HG03354 (cell line): Measurements from ENCODE around the gene PDCD1LG2.
"Not testable (repeated sequence)": the region's sequence is repeated elsewhere in the genome, so short reads cannot be mapped to it uniquely, and the experiment has no call there.

ENCODE experiments used
- ATAC-seq: cut with Tn5 transposase; IDR thresholded peaks from one replicate; pipeline ENCODE4 v1.9.1; 2021; ENCODE audit warnings: mild to moderate bottlenecking; ENCODE audit not compliant: unreplicated experiment, poor library complexity, severe bottlenecking

Gene PDCD1LG2

DNA sequence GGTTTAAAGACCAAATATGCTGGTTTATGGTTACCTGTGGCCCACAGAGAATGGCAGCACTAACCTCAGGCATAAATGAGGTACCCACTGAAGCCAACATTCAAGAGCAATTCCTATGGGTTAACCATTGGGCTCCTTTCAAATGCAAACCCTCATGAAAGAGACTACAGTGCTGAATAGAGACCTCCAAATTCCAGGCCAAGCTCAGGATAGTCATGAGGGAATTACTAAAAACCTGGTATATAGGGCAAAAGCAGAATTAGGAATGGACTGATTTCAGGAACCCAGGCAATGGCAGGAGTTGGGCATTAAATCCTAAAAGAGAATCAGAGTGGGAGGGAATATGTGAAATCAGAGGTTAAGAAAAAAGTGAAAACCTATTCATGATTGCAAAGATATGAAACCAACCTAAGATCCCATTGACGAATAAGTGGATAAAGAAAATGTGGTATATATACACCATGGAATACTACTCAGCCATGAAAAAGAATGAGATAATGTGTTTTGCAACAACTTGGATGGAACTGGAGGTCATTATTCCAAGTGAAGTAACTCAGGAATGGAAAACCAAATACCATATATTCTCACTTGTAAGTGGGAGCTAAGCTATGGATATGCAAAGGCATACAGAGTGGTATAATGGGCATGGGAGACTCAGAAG is 51.6 kb downstream of the PDCD1LG2 start:
- ATAC-seq = no peak

DNA sequence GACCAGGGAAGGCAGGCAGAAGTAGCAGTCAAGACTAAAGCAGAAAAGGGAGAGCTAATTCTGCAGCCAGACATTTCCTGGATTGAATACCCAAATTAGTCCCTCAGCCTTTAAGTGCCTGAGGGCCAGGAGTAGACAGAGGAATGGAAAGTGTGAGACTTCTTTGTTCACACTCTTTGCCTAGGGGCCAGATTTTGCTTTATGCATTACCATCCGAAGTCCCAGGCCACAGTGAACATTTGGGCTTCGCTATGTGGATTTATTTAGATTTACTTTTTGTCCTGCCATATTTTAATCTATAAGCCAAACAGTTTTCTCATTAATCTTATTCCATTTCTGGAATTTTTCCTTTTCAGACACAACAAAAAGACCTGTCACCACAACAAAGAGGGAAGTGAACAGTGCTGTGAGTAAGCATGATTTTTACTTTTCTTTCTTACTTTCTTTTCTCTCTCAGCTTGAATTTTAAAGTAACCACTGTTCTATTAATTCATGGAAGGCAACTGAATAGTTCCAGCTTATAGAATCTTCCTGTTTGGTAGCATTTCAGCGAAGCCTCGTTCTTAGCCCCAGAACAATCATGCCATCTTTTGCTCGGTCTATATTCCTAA is 52.6 kb downstream of the PDCD1LG2 start:
- ATAC-seq = no peak

DNA sequence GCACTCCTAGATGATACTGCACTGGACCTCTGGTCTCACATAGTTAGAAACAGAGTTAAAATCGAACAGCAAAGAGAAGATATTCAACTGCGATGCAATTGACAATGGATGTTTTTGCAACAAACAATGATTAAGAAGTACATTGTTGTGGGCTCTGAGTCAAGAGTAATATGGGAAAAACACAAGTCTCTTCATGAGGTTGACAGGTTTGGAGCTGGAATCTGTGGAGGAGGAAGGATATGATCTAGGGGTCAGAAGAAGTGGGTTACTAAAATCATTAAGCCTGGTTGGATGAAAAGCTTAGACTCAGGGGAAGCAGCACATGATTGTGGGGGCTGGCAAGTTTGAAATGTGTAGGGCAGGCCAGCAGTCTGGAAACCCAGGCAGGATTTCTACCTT is 53.1 kb downstream of the PDCD1LG2 start:
- ATAC-seq = no peak

DNA sequence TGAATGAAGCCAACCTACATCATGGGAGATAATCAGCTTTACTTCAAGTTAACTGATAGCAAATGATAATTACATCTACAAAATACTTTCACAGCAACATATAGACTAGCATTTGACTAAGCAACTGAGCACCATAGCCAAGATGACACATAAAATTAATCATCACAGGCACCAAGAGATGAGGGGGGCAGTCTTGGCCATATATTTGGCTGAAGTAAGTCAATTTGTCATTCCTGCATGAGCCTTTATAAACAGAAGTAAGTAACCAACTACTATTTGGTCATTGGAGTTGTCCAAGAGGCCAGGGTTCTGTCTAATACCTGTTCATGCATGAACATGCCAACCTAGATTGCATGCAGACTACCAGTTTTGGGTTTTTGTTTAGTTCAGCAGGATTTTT is 53.6 kb downstream of the PDCD1LG2 start:
- no peak for ATAC-seq

DNA sequence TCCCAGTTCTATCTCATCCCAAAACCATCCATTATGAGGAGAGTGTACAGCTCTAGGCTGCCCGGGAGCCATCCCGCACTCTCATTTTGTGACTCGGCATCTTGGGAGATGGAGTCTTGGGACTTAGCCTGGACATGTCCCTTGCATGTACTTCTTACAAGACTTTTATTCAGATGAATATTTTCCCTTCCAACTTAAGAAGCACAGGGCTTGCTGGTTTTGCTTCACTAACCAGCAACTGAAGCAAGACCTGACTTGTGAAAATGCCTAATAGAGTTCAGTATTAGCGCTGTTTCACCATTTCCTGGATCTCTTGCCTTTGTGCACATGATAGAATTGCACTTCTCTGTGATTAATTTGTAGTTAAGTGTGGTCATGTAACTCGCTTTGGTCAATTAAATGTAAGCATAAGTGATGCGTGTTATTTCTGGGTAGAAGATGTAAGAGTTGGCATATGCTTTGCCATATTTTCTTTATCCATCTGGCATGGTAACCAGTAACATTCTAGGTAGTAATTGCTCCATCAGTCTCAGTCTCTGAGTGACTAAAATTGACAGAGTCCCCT is 55.8 kb downstream of the PDCD1LG2 start:
- peak; percentile 74 for ATAC-seq

DNA sequence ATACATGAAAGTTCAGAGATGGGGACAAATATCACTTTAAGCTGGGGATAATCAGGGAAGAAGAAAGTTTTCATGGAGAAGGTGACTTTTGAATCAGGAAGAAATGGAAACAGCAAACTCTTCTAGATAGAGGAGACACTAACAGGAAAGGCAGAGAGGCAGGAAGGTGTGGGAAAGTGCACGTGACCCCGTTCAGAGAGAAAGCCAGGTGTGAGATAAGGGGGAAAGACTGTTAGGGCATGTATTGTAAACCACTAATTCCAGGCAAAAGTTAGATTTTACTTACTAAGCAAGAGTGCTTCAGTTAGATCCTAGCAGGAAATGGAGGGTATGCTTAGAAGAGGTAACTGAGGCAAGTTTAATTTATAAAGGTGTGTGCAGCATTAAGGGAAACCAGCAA is 58.5 kb downstream of the PDCD1LG2 start:
- ATAC-seq = no peak

DNA sequence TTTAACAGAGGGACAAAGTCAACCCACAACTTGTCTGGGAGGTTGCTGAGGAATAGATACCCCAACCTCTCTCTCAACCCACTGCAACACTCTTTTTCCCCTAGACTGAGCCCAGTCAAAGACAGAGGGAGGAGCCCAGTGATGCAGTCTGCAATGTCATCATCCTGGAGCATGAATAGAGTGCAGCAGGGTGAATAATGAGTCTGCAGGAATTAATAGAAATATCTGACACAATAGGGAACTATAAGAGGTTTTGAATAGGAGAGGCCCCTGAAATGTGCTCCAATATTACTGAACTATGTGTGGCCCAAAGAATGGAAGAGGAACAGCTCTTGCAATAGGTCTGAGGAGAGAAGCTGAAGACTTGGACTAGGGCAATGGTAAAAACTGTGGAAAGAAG is 59.1 kb downstream of the PDCD1LG2 start:
- no peak for ATAC-seq

DNA sequence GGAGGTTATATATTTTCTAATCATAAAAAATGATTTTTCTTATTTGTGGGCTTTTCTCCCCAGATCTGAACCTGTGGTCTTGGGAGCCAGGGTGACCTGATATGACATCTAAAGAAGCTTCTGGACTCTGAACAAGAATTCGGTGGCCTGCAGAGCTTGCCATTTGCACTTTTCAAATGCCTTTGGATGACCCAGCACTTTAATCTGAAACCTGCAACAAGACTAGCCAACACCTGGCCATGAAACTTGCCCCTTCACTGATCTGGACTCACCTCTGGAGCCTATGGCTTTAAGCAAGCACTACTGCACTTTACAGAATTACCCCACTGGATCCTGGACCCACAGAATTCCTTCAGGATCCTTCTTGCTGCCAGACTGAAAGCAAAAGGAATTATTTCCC is 59.6 kb downstream of the PDCD1LG2 start:
- no peak for ATAC-seq

DNA sequence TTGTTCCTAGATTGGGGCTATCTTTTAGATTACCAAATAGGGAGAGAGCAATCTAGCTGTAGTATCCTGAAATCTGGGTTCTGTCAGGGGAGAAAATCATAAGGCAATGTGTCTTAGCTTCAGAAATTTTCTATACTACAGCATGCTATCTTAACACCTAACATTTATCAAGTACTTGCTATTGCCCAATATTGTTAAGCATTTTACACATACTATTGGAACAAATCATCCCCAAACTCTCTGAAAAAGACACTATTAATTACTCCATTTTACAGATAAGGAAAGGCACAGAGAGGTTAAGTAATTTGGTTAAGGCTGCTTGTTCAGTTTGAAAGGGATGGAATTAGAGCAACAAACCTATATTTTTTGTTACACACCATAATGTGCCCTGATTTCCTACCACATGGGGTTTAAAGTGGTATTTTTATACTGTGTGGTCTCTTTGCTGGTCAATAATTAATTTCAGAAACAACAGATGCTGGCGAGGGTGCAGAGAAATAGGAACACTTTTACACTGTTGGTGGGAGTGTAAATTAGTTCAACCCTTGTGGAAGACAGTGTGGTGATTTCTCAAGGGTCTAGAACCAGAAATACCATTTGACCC is 61.4 kb downstream of the PDCD1LG2 start:
- ATAC-seq = peak; percentile 67

DNA sequence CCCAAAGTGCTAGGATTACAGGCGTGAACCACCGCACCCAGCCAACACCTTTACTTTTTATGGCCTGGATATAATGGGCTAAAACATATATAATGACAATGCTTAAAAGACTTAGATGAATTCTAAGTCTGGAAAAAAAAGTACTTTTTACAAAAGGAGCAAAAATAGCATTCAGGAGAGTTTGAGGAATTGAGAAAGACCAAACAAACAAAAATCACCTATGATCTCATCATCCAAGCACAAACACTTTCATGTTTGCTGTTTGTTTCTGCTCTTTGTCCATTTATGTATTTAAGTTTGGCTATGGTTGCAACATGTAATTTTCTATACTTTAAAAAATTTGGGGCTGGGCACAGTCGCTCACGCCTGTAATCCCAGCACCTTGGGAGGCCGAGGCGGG is 63.8 kb downstream of the PDCD1LG2 start:
- ATAC-seq = no peak

DNA sequence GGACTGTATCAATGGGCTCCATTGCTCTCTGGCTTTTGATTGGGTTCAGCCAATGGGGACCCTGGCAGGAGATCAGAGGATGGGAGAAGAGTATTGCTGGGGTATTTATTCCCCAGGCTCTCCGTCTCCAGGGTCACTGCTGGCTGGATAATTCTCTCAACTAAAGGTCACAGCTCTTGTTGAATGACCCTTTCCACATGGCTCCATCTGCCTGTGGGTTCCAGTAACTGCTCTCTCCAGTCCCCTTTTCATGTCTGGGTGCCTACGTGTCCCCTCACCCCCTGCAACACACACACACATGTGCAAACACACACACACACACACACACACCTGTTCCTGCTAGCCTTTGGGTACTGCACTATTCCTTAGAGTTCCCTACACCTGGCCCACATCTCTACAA is 64.7 kb downstream of the PDCD1LG2 start:
- ATAC-seq = no peak

DNA sequence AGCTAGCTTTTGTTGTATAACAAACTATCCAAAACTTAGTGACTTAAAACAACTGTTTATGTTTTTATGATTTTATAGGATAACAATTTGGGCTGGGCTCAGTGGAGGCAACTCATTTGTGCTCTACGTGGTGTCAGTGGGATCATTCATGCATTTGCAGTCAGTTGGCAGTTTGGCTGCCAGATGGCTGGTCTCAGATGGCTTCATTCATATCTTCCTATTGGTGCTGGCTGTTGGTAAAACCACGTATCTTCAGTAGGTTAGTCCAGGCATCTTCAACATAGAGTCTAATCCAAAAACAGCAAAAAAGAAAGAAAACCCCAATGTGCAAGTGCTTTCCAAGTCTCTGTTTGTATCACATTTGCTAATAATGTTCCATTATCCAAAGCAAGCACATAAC is 66.9 kb downstream of the PDCD1LG2 start:
- ATAC-seq = no peak

DNA sequence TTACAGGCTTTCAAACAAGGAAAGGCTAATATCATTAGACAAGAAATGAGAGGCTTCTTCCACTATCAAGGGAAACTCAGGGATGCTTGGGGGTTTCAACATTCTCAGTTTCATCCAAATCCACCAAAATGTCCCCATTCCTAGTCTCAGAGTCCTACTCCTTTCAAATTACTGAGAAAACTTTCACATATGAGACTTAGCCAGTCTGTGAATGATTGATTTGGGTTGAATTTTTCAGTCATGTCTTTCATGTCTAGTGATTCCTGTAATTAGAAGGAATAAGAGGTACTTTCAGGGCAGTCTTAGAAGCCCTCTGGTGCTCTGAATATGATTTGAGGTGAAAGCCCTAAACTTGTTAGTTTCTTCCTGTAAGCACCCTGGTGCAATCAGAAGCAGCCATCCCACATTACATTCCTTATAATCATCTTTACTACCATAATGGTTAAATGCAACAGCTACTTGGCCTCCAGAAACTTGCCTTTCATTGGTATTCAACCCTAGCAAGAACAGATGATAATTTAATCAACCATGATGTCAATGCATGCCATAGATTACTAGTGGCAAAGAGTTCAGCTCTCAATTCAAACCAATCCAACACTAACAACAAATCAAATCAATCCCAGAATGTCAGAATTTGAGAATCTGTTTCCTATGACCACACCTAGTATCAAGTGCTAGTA is 67.8 kb downstream of the PDCD1LG2 start:
- no peak for ATAC-seq

DNA sequence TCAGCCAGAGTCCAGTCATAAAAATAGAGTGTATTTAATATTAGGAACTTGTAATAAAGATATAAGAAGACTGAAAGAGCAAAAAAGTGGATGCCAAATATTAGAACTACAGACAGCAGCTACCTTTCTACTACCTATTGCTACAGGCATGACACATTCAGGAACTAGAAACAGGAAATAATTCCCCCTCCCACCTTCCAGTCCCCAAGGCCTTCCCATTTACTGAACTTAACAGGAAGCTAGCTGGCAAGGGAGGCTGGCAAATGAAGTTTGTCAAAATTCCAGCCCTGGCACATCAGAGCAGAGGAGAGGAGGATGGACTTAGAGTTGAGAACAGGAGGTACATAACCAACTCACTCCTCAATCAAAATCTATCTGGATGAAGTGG is 68.4 kb downstream of the PDCD1LG2 start:
- ATAC-seq = no peak

DNA sequence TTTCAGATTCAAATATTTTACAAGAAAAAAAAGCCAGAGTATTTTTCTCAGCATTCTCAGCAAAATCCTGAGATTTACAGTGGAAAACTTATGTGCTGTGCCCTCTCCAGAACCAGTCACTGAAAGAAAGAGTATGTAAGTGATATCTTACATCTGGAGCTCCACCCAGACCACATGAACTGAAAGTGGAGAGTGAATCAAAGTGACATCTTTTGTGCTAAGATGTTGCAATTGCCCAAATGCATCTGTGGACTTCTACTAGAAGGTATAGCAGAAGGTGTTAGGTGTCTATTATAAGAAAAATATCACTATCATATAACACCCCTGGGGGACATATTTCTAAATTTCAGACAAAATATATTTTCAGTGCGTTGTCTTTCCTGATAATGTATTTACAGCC is 69.5 kb downstream of the PDCD1LG2 start:
- no peak for ATAC-seq

DNA sequence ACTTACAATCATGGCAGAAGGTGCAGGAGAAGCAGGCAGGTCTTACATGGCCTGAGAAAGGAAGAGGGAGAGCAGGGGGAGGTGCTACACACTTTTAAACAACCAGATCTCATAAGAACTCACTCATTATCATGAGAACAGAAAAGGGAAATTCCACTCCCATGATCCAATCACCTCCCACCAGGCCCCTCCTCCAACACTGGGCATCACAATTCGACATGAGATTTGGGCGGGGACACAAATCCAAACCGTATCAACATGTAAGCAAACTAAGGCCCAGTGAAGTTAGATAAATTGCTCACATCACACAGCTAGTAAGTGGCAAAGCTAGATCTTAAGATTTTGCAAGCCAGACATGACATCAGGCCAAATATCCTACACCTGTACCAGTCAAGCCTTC is 70.3 kb downstream of the PDCD1LG2 start:
- no peak for ATAC-seq

DNA sequence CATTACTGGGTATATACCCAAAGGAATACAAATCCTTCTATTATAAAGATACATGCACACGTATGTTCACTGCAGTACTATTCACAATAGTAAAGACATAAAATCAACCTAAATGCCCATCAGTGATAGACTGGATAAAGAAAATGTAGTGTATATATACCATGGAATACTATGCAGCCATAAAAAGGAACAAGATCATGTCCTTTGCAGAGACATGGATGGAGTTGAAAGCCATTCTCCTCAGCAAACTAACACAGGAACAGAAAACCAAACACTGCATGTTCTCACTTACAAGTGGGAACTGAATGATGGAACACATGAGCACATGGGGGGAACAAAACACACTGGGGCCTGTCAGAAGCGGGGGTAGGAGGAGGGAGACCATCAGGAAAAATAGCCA is 71.4 kb downstream of the PDCD1LG2 start:
- ATAC-seq = not testable (repeated sequence)

DNA sequence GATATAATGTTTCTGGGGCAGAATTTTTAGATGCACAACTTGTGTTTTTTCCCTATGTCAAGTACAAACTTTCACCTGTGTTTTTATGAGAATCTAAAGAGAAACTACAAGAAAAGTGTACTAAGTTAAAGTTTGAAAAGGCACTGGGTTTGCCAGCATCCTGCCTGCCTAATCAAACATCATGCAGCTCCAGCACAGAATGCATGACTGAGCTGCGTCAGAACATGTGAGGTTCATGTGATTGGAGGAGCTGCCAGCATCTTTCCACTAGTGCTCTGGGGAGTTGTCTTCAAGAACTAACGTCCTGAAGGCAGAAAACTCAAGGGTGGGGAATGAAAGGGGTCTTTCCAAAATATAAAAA is 72.5 kb downstream of the PDCD1LG2 start:
- peak; percentile 71 for ATAC-seq

DNA sequence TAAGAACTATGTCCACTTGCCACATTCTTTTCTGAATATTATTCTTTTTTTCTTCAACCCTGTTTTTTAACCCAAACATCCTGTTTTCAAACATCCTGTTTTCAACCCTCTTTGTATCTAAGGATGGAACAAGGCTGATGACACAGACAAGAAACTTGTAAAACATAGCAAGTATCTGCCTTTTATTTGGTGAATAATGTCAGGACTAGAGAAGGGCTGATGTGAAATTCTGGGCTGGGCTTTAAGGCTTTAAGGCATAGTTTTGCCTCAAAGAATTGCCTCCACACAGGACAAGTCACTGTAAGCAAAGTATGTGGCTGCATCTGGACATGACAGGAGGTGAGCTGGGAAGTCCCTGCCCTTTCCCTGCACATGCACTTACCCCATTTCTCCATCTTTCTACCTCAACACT is 76.1 kb downstream of the PDCD1LG2 start:
- peak; percentile 36 for ATAC-seq

DNA sequence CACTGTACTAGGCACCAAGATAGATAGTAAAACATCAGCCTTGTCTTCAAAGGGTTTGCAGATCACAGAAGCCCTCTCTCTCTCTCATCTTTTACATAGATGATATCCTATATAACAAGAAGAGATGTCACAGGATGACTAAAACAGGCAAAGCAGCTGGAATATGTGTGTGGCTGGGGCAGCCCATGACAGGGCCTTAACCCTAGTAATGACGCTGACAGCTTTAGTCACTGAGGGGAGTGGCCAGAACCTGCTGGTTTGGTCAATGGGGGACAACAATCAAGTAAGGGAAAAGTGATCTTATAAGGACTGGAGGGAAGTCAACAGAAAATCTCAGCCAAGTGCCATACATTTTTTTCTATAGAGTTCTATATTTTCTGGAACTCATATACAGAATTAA is 76.7 kb downstream of the PDCD1LG2 start:
- ATAC-seq = peak; percentile 27

DNA sequence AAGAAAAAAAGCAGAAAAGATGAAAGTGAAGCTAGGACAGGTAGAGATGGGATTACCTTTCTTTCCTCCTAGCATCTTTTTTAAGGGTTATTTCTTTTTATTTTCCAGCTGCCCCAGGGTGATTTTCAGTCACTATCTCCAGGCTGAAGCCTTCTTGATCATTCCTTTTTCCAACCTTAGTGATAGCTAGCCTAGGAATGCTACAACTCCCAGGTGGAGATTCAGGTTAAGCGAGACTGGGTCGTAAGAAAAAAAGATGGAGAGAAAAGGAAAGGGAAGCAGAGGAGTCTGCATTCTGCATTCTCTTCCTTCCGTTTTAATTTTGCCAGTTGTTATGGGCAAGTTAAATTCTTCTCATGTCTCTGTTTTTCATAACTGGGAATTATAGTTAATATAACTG is 81.9 kb downstream of the PDCD1LG2 start:
- ATAC-seq = no peak
